HG02678 (cell line): Measurements from ENCODE around the gene KRTAP2-2.
"Not testable (repeated sequence)": the region's sequence is repeated elsewhere in the genome, so short reads cannot be mapped to it uniquely, and the experiment has no call there.

Source experiments
- ATAC-seq: cut with Tn5 transposase; IDR thresholded peaks from one replicate; pipeline ENCODE4 v1.9.1; 2021; ENCODE audit warnings: mild to moderate bottlenecking, moderate library complexity; ENCODE audit not compliant: unreplicated experiment

KRTAP2-2 gene

DNA sequence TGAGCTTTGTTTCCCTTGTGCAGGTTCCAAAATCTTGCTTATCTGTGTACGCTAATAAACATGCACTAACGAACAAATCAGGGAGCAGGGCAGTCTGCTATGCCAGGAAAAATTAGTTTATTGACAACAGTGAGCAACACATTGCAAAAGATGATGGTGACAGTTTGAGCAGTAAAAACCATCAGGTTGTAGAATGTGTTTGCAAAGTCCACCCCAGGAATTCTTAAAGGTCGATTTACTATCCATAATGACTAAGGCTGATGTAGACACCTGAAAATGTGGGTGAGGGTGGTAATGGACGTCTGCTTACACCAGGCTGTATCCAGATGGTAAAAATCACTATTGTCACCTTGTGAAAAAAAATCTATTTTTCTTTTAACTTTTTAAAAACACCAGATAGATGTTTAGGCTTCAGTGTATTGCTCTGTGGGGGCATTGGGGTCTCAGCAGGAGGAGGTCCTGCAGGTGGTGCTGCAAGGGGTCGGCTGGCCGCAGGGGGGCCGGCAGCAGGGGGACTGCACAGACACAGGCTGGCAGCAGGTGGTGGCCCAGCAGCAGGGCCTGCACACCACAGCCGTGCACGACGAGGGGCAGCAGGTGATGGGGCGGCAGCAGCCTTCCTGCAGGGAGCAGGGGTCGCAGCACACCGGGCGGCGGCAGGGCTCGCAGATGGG, 10.1 kb upstream of the KRTAP2-2 start:
- ATAC-seq: not testable (repeated sequence)

- no peak for ATAC-seq
These were observed 9.3 kb upstream of the KRTAP2-2 start for GRCh38 chr17:41064301-41064700.

- ATAC-seq: no peak
These were observed 8.4 kb upstream of the KRTAP2-2 start for GRCh38 chr17:41063449-41063848.

DNA sequence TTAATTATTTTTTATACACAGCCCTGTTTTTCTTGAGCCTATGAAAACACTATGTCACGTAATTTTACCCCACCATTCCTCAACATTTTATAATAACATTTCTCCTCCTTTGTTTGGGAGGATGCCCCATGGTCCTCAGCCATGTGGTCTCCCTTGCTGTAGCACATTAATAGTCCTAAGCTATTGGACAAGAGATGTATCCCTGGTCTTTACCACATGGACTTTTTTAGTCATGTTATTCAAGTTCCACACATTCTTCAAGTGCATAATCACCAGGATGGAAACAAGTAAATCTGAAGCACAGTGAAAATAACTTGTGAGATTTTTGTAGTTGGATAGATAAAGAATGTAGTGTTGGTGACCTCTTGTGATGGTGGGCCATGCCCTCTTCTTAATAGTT, 6.9 kb upstream of the KRTAP2-2 start:
- ATAC-seq: no peak

- no peak for ATAC-seq
These were observed 5.1 kb upstream of the KRTAP2-2 start, which contains the start of gene KRTAP2-3 for GRCh38 chr17:41060052-41060604. Gene KRTAP2-3 (minus strand): TSS chr17:41060114. CDS start chr17:41060050, 64 bp downstream.

- ATAC-seq: not testable (repeated sequence)
These were observed 4.4 kb upstream of the KRTAP2-2 start for GRCh38 chr17:41059276-41060051.

DNA sequence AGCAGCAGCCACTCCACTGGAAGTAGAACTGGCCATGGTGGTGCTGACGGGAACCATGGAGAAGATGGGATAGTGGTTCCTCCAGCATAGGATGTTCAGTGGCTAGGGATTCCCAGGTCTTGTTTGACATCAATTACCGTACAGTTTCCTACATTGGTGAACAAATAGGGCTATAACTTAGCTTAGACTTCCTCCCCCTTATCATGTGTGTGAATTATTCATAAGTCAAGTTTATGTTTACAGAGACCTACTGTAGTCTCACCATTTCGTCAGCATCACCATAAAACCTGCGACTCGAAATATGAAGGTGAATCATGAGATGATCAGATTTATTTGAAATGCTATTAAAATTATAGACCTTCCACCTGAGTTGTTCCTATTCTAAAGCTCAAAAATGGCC, 3.7 kb upstream of the KRTAP2-2 start:
- ATAC-seq: no peak

GRCh38 chr17:41057547-41057946, 2.5 kb upstream of the KRTAP2-2 start:
- ATAC-seq: no peak

DNA sequence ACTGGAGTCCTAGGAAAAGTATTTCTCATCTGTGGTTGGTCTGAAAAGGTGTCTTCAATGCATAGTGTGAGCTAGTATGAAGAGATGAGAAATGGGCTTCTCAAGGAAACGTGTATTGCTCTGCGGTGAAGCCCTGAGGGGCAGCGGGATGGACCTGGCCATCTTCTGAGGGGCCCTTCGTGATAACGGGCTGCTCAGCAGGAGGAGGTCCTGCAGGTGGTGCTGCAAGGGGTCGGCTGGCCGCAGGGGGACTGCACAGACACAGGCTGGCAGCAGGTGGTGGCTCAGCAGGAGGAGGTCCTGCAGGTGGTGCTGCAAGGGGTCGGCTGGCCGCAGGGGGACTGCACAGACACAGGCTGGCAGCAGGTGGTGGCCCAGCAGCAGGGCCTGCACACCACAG, 474 bp downstream of the KRTAP2-2 start:
- not testable (repeated sequence) for ATAC-seq

- ATAC-seq: no peak
These were observed 1.0 kb downstream of the KRTAP2-2 start for GRCh38 chr17:41054025-41054424.

DNA sequence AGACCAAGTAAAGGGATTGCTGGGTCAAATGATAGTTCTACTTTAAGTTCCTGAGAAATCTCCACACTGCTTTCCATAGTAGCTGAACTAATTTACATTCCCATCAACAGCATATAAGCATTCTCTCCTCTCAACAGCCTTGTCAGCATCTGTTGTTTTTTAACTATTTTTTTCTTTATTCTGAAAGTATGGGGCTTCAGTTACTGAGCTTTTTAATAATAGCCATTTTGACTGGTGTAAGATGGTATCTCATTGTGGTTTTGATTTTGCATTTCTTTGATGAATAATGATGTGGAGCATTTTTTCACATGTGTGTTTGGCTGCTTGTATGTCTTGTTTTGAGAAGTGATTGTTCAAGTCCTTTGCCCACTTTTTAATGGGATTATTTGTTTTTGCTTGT, 2.5 kb downstream of the KRTAP2-2 start:
- ATAC-seq: no peak

DNA sequence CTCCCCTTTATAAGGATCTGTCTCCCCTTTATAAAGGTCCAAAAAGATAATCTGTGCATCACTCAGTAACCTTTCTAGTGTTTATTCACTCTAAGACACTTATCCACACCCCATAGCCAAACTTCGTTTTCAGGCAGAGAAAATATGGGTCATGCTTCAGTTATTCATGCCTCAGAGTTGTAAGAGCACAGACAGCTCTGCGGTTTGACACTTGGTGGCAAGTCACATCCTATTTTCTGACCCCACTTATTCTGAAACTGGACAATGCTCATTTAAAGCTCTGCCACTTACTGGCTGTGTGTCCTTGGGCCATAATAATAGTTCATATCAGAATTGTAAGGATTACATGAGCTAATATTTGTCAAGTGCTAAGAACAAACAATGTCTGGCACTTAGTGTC, 5.9 kb downstream of the KRTAP2-2 start:
- no peak for ATAC-seq

DNA sequence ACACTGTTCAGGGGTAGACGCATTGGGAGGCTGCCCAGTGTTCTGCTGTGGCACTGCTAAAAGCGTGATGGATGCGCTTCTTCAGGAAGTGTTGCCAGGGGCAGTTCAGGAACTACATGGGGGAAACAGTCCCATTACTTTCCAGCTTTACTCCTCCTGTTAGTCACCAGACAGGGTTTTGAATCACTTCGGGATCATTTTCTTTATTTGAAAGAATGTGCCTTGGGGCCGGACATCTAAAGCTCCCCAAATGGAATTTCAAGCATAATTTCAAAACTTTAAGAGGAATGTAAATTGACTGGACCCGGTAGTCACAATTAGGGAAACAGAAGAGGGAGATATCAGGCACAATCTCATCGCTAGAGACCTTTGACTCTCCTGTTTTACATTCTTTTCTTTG, 6.6 kb downstream of the KRTAP2-2 start:
- no peak for ATAC-seq

DNA sequence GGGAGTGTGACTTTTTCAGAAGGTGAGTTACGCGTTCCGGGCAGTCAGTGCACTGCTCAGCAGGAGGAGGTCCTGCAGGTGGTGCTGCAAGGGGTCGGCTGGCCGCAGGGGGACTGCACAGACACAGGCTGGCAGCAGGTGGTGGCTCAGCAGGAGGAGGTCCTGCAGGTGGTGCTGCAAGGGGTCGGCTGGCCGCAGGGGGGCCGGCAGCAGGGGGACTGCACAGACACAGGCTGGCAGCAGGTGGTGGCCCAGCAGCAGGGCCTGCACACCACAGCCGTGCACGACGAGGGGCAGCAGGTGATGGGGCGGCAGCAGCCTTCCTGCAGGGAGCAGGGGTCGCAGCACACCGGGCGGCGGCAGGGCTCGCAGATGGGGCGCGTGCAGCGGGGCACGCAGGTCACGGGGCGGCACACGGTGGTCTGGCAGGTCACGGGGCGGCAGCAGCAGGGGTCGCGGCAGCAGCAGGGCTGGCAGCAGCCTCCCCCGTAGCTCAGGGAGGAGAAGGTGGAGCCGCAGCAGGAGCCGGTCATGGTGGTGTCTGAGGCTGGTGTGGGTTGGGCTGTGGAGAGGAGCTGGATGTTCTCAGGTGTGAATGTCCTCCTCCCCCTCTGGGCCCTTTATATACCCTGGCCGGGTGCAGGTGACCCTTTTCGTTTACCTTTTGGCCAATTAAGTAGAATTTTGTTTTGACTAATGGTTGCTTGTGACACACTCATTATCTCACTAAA, 8.1 kb downstream of the KRTAP2-2 start, which contains the start of gene KRTAP2-1:
TSS of gene KRTAP2-1 (minus strand) at position 582 of the 731 bp plus-strand sequence. CDS start at position 533, 49 bp downstream.
- not testable (repeated sequence) for ATAC-seq

- no peak for ATAC-seq
These were observed 12.1 kb downstream of the KRTAP2-2 start for GRCh38 chr17:41042953-41043352.

DNA sequence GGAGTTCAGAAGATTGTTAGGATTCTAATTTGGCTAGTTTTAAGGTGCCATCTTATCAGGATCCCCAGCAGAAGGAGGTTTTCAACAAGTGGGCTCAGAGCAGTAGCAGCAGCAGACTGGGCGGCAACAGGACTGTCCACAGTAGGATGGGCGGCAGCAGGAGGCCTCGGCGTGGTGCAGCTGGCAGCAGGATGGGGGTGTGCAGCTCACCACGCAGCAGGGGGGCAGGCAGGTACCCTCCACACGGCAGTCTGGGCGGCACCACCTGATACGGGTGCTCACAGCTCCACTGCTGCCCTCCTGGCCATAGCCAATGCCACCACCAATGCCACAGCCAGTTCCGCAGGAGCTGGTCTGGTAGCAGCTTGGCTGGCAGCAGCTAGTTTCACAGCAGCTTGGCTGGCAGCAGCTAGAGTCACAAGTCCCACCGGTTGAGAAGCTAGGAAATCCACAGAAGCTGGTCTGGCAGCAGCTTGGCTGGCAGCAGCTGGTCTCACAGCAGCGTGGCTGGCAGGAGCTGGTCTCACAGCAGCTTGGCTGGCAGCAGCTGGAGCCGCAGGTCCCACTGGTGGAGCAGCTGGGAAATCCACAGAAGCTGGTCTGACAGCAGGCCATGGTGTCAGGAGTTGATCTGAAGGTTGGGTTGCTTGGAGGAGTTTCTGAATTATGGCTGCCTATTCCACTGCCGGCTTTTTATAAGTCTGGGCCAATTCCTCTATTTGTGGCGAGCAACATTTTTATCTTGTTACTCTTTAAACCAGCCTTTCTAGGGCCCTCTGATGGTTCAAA, 14.1 kb downstream of the KRTAP2-2 start, which contains the start of gene KRTAP1-1:
TSS of gene KRTAP1-1 (minus strand) at position 668 of the 789 bp plus-strand sequence. CDS start at position 615, 53 bp downstream.
- not testable (repeated sequence) for ATAC-seq

GRCh38 chr17:41037853-41038350, 17.1 kb downstream of the KRTAP2-2 start:
- no peak for ATAC-seq

- not testable (repeated sequence) for ATAC-seq
These were observed 20.6 kb downstream of the KRTAP2-2 start, which contains the start of gene KRTAP1-3 for GRCh38 chr17:41034346-41034935. Gene KRTAP1-3 (minus strand): TSS chr17:41034874. CDS start chr17:41034821, 53 bp downstream.

DNA sequence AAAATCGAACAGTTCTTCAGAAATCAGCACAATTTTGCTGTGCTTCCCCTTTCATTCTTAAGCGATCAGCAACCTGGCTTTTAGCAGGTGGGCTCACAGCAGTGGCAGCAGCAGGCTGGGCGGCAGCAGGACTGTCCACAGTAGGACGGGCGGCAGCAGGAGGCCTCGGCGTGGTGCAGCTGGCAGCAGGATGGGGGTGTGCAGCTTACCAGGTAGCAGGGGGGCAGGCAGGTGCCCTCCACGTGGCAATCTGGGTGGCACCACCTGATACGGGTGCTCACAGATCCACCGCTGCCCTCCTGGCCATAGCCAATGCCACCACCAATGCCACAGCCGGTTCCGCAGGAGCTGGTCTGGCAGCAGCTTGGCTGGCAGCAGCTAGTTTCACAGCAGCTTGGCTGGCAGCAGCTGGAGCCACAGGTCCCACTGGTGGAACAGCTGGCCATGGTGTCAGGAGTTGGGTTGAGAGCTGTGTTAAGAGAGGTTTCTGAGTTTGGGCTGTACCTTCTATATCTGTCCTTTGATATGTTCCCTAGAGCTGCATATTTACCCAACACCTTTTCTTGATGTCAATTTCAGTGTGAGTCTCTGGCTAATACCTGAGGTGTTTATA, 25.3 kb downstream of the KRTAP2-2 start, which contains the start of gene KRTAP1-4:
TSS of gene KRTAP1-4 (minus strand) at position 563 of the 613 bp plus-strand sequence. CDS start at position 446, 117 bp downstream.
- ATAC-seq: no peak
